H1 (cell line): ENCODE results near the gene GRIA3.

Experiments used
- CTCF ChIP-seq, 3 experiments: IDR thresholded peaks; 1 replicate in 2 of 3; 2 replicates in 1 of 3; pipeline versions ENCODE4 v1.5.1 to v1.6.1; 2011; ENCODE audit warnings: low read length in 3 of 3, mild to moderate bottlenecking in 3 of 3, inconsistent platforms in 2 of 3, low read depth in 1 of 3, moderate library complexity in 1 of 3; ENCODE audit not compliant: insufficient read depth in 1 of 3; ENCODE audit errors: control extremely low read depth in 1 of 3
- EZH2 ChIP-seq: fragments of 200-600 bp; sonication (generic); IDR thresholded peaks from 2 replicates; pipeline ENCODE4 v1.7.1; 2012; ENCODE audit warnings: low read depth, mild to moderate bottlenecking, moderate library complexity, low read length, inconsistent platforms; ENCODE audit not compliant: severe bottlenecking
- FOSL1 ChIP-seq: IDR thresholded peaks from 2 replicates; pipeline ENCODE4 v1.6.1; 2011; ENCODE audit warnings: mild to moderate bottlenecking, low read depth, low read length, moderate library complexity; ENCODE audit not compliant: insufficient read depth
- POLR2A ChIP-seq, 2 experiments: IDR thresholded peaks; 1 replicate in 1 of 2; 2 replicates in 1 of 2; pipeline ENCODE4 v1.6.1; 2011; ENCODE audit warnings: low read depth in 2 of 2, low read length in 2 of 2, mild to moderate bottlenecking in 2 of 2; ENCODE audit errors: control extremely low read depth in 1 of 2
- POLR2AphosphoS5 ChIP-seq: IDR thresholded peaks from 2 replicates; pipeline ENCODE4 v1.6.1; 2011; ENCODE audit warnings: low read depth, low read length
- SUZ12 ChIP-seq: fragments of 200-600 bp; sonication (generic); IDR thresholded peaks from 2 replicates; pipeline ENCODE4 v1.6.1; 2012; ENCODE audit warnings: mild to moderate bottlenecking, inconsistent platforms, low read length, moderate library complexity, mixed read lengths

DNA sequence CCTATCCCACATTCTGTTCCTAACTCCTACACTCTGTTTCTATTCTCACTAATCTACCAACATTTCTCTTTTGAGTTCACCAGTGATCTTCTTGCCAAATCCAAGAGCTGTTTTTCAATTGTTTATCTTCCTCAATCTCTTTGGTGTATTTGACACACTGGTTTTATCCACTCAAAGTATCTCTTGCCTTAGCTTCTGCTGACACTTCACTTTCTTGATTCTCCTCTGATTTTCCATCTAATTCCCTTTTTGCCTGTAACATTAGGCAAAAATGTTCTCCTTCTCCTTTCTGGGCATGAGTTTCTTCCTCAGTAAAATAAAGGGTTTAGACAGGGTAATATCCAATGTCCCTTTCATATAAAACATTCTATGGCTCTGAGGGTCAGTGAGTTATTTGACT lies 26.2 kb downstream of the GRIA3 start:
- TF ChIP-seq EZH2 = no peak
- no peak for TF ChIP-seq POLR2AphosphoS5
- TF ChIP-seq CTCF (IDR thresholded peaks at IDR 0.05; ENCODE audit: control extremely low read depth in 1 of 3, insufficient read depth in 1 of 3, low read depth in 1 of 3, low read length in 3 of 3) = no peak
- TF ChIP-seq POLR2A (IDR thresholded peaks at IDR 0.05; ENCODE audit: control extremely low read depth in 1 of 2, low read depth in 2 of 2, low read length in 2 of 2) = no peak
- no peak for TF ChIP-seq FOSL1
- TF ChIP-seq SUZ12 = no peak
